GM23248 (cell line): Measurements from ENCODE around the gene ZNF521.

Experiments
- EZH2 ChIP-seq: fragments of 200-600 bp; sonication (generic); IDR thresholded peaks from 2 replicates; pipeline ENCODE4 v1.6.1; 2018; ENCODE audit warnings: antibody characterized with exemption, mild to moderate bottlenecking; ENCODE audit not compliant: insufficient read depth, poor library complexity, severe bottlenecking
- EZH2phosphoT487 ChIP-seq: fragments of 200-600 bp; sonication (generic); IDR thresholded peaks from 2 replicates; pipeline ENCODE4 v1.6.1; 2018; ENCODE audit warnings: antibody characterized with exemption, moderate library complexity, mild to moderate bottlenecking, low read depth; ENCODE audit not compliant: insufficient read depth

- TF ChIP-seq EZH2phosphoT487, result no peak
- TF ChIP-seq EZH2, result no peak
Measured at GRCh38 chr18:25019931-25020330, 332.0 kb downstream of the ZNF521 start.
